ENCODE results near the gene SMIM3.

GRCh38 chr5:150753463-150753862 lies 25.1 kb upstream of the SMIM3 start:
- TF ChIP-seq CTCF (IDR thresholded peaks at IDR 0.05 in 4 of 5, conservative IDR thresholded peaks at IDR 0.05 in 1 of 5) (no peak), POLR2A (IDR thresholded peaks at IDR 0.05) (no peak)
